G401 (cell line): Measurements from ENCODE around the gene CLSTN2. TPM values are rescaled to one million over a fixed set of nuclear protein-coding genes. Genes with fewer than 3 reads are reported as not detected.

Experiments
- DNase-seq: peaks from one replicate; pipeline ENCODE4 v3.0.0-alpha.2; 2015; ENCODE audit warnings: low spot score
- in situ Hi-C: cut with HindIII; loops from 2 replicates; pipeline ENCODE4 v1.10.0; 2016; ENCODE audit warnings: low sequenced_read_pairs, mixed read lengths
- total RNA-seq: library from RNA; depleted of rRNA; stranded (reverse); fragments of >200 nt; shearing (Covaris generic); gene quantifications from 2 replicates; pipeline ENCODE4 v1.2.3, GENCODE V29; 2014

Gene CLSTN2
- total RNA-seq, 1 experiment from 2014 or later: 5.2 TPM

- DNase-seq: no peak
- in situ Hi-C loops: no loop called here
These were observed 624.6 kb downstream of the CLSTN2 start for GRCh38 chr3:140559546-140559945.

GRCh38 chr3:140563206-140563760, 628.3 kb downstream of the CLSTN2 start:
- in situ Hi-C loops: no loop called here
- DNase-seq: no peak

- in situ Hi-C loops: no loop called here
- DNase-seq: no peak
These were observed 633.1 kb downstream of the CLSTN2 start for GRCh38 chr3:140568131-140568530.

GRCh38 chr3:140568842-140569520, 634.0 kb downstream of the CLSTN2 start:
- peak; percentile 80 for DNase-seq
- in situ Hi-C loops: no loop called here

GRCh38 chr3:140570602-140571001, 635.6 kb downstream of the CLSTN2 start:
- DNase-seq: peak; percentile 16
- in situ Hi-C loops: no loop called here

- in situ Hi-C loops: no loop called here
- peak; percentile 31 for DNase-seq
These were observed 636.9 kb downstream of the CLSTN2 start for GRCh38 chr3:140571836-140572235.

- DNase-seq: no peak
- in situ Hi-C loops: no loop called here
These were observed 637.3 kb downstream of the CLSTN2 start for GRCh38 chr3:140572334-140572733.

GRCh38 chr3:140573011-140573410, 638.0 kb downstream of the CLSTN2 start:
- in situ Hi-C loops: no loop called here

GRCh38 chr3:140574375-140574774, 639.4 kb downstream of the CLSTN2 start:
- in situ Hi-C loops: no loop called here
- no peak for DNase-seq

More at GRCh38 chr3:140573011-140573410, 638.0 kb downstream of the CLSTN2 start:
- DNase-seq: peak; percentile 3

- DNase-seq: no peak
- in situ Hi-C loops: no loop called here
These were observed 641.5 kb downstream of the CLSTN2 start for GRCh38 chr3:140576449-140576848.

GRCh38 chr3:140577911-140578310, 642.9 kb downstream of the CLSTN2 start:
- no peak for DNase-seq
- in situ Hi-C loops: no loop called here

- no peak for DNase-seq
- in situ Hi-C loops: no loop called here
These were observed 644.3 kb downstream of the CLSTN2 start for GRCh38 chr3:140579260-140579659.

GRCh38 chr3:140580746-140581145, 645.8 kb downstream of the CLSTN2 start:
- in situ Hi-C loops: no loop called here
- no peak for DNase-seq

GRCh38 chr3:140584549-140584948, 649.6 kb downstream of the CLSTN2 start:
- DNase-seq: no peak
- in situ Hi-C loops: no loop called here

GRCh38 chr3:140585828-140586227, 650.8 kb downstream of the CLSTN2 start:
- in situ Hi-C loops: no loop called here
- DNase-seq: no peak

GRCh38 chr3:140586311-140586710, 651.3 kb downstream of the CLSTN2 start:
- DNase-seq: no peak
- in situ Hi-C loops: no loop called here

GRCh38 chr3:140588558-140588957, 653.6 kb downstream of the CLSTN2 start:
- in situ Hi-C loops: no loop called here

GRCh38 chr3:140593766-140594165, 658.8 kb downstream of the CLSTN2 start:
- no peak for DNase-seq
- in situ Hi-C loops: no loop called here

More at GRCh38 chr3:140588558-140588957, 653.6 kb downstream of the CLSTN2 start:
- no peak for DNase-seq

- no peak for DNase-seq
- in situ Hi-C loops: no loop called here
These were observed 660.3 kb downstream of the CLSTN2 start for GRCh38 chr3:140595295-140595694.

- DNase-seq: no peak
These were observed 662.4 kb downstream of the CLSTN2 start for GRCh38 chr3:140597364-140597763.

GRCh38 chr3:140597792-140598191, 662.8 kb downstream of the CLSTN2 start:
- in situ Hi-C loops: no loop called here
- DNase-seq: no peak

More at GRCh38 chr3:140597364-140597763, 662.4 kb downstream of the CLSTN2 start:
- in situ Hi-C loops: no loop called here
